ENCODE data around the gene TMEM151B. TPM values are rescaled to one million over a fixed set of nuclear protein-coding genes. Genes with fewer than 3 reads are reported as not detected.

Gene TMEM151B
- total and polyA plus RNA-seq, 9 donors: 0.09 to 0.48 (median 0.30) TPM

- Histone ChIP-seq H3K9me3 (replicated peaks; ENCODE audit: control insufficient read depth, low read depth, low read length) (no peaks in the 10 kb centered on the region), H3K27ac (ENCODE audit: low read length) (no peak overlapping the region), H3K27me3 (ENCODE audit: control insufficient read depth, insufficient read depth, low read length) (no peaks in the 10 kb centered on the region), H3K4me1 (ENCODE audit: control insufficient read depth, insufficient read depth, low read length) (peaks cover 35% of the 10 kb centered on the region), H3K36me3 (ENCODE audit: control insufficient read depth, insufficient read depth, low read length) (peaks cover 46% of the 10 kb centered on the region), H3K4me3 (ENCODE audit: low read length) (no peak overlapping the region)
- 81% methylated on average over 7 of the region's 9 CpGs for WGBS (ENCODE audit: insufficient coverage)
- no peak for DNase-seq
Measured at GRCh38 chr6:44258325-44258863, 11.9 kb upstream of the TMEM151B start.

DNA sequence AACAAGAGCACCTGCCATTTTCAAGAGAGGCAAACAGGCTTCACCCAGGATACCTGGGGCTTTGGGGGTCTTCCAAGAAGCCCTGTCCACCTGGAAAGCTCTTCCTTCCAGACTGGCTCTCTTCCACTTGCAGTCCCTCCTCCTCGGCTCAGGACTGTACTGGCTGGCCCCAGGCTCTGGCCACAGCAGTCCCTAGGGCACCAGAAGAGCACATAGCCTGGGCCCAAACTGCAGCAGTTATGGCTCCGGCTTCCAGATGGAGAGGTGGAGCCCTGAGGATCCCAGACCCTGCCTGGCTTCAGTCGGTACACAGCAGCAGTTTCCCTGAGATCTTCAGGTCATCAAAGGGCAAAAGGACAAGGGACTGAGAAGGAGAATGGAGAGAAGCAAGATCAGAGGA lies 11.3 kb upstream of the TMEM151B start:
- no peaks in the 10 kb centered on the region for H3K27me3 ChIP-seq (ENCODE audit: control insufficient read depth, insufficient read depth, low read length)
- WGBS (ENCODE audit: insufficient coverage): 75% methylated on average over 3 of the region's 3 CpGs
- H3K27ac ChIP-seq (ENCODE audit: low read length): no peak overlapping the region
- DNase-seq: no peak
- no peak overlapping the region for H3K4me3 ChIP-seq (ENCODE audit: low read length)
- no peaks in the 10 kb centered on the region for H3K9me3 ChIP-seq (replicated peaks; ENCODE audit: control insufficient read depth, low read depth, low read length)
- H3K36me3 ChIP-seq (ENCODE audit: control insufficient read depth, insufficient read depth, low read length): peaks cover 40% of the 10 kb centered on the region
- peaks cover 40% of the 10 kb centered on the region for H3K4me1 ChIP-seq (ENCODE audit: control insufficient read depth, insufficient read depth, low read length)

GRCh38 chr6:44260011-44260410 lies 10.2 kb upstream of the TMEM151B start:
- DNase-seq: no peak
- Histone ChIP-seq H3K9me3 (replicated peaks; ENCODE audit: control insufficient read depth, low read depth, low read length) (no peaks in the 10 kb centered on the region), H3K27ac (ENCODE audit: low read length) (no peak overlapping the region), H3K4me1 (ENCODE audit: control insufficient read depth, insufficient read depth, low read length) (peaks cover 49% of the 10 kb centered on the region), H3K4me3 (ENCODE audit: low read length) (no peak overlapping the region), H3K27me3 (ENCODE audit: control insufficient read depth, insufficient read depth, low read length) (no peaks in the 10 kb centered on the region), H3K36me3 (ENCODE audit: control insufficient read depth, insufficient read depth, low read length) (peaks cover 29% of the 10 kb centered on the region)
- 97% methylated on average over 7 of the region's 8 CpGs for WGBS (ENCODE audit: insufficient coverage)

DNA sequence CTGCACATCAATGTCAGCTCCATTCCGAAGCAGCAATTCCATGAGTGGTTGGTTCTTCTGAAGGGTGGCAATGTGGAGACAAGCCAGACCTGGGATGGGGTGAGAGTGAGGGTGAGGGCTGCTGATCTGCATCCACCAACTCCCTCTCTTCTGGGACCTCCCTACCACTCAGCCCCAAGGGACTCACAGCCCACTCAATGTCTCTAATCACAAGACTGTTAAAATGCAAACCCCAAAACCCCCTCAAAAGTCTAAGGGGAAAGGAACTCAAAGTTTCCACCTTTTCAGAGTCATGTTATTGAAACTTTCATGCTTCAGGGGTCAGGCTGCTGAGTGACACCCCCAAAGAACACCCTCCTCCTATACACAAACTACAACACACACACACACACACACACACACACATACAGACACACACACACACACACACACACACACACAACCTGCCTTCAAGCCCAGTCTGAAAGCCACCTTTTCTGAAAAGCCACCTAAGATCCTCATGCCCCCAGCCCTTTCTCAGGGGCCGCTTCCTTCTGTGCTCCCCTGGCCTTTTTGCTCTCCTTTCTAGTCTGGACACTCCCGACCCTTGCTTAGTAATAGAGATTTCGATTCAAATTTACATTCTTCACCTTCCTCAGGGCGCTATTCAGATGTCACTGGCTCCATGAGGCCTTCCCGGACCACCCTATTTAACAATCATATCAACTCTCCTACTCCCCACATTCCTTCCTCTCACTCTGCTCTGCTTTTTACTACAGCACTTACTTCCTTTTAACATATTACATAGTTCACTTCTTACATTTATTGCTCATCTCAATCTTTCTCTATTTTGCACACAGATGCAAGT lies 9.6 kb upstream of the TMEM151B start:
- H3K27me3 ChIP-seq (ENCODE audit: control insufficient read depth, insufficient read depth, low read length): no peaks in the 10 kb centered on the region
- no peak overlapping the region for H3K27ac ChIP-seq (ENCODE audit: low read length)
- 95% methylated on average over 6 of the region's 6 CpGs for WGBS (ENCODE audit: insufficient coverage)
- H3K4me1 ChIP-seq (ENCODE audit: control insufficient read depth, insufficient read depth, low read length): peaks cover 47% of the 10 kb centered on the region
- no peaks in the 10 kb centered on the region for H3K9me3 ChIP-seq (replicated peaks; ENCODE audit: control insufficient read depth, low read depth, low read length)
- peaks cover 25% of the 10 kb centered on the region for H3K36me3 ChIP-seq (ENCODE audit: control insufficient read depth, insufficient read depth, low read length)
- H3K4me3 ChIP-seq (ENCODE audit: low read length): no peak overlapping the region
- DNase-seq: no peak

GRCh38 chr6:44261581-44261980 lies 8.7 kb upstream of the TMEM151B start:
- WGBS (ENCODE audit: insufficient coverage): 93% methylated on average over 8 of the region's 8 CpGs
- Histone ChIP-seq H3K4me1 (ENCODE audit: control insufficient read depth, insufficient read depth, low read length) (peaks cover 40% of the 10 kb centered on the region), H3K4me3 (ENCODE audit: low read length) (no peak overlapping the region), H3K9me3 (replicated peaks; ENCODE audit: control insufficient read depth, low read depth, low read length) (no peaks in the 10 kb centered on the region), H3K36me3 (ENCODE audit: control insufficient read depth, insufficient read depth, low read length) (peaks cover 25% of the 10 kb centered on the region), H3K27me3 (ENCODE audit: control insufficient read depth, insufficient read depth, low read length) (peaks cover 2% of the 10 kb centered on the region), H3K27ac (ENCODE audit: low read length) (no peak overlapping the region)
- DNase-seq: no peak

GRCh38 chr6:44262467-44263353 lies 7.5 kb upstream of the TMEM151B start:
- no peak for DNase-seq
- 54% methylated on average over 5 of the region's 7 CpGs for WGBS (ENCODE audit: insufficient coverage)

GRCh38 chr6:44263354-44264100 lies 6.7 kb upstream of the TMEM151B start:
- 37% methylated on average over 4 of the region's 9 CpGs for WGBS (ENCODE audit: insufficient coverage)
- peaks cover 30% of the 10 kb centered on the region for H3K4me1 ChIP-seq (ENCODE audit: control insufficient read depth, insufficient read depth, low read length)
- peak overlapping the region; percentile 13 for H3K27ac ChIP-seq (ENCODE audit: low read length)
- DNase-seq: no peak
- H3K36me3 ChIP-seq (ENCODE audit: control insufficient read depth, insufficient read depth, low read length): peaks cover 25% of the 10 kb centered on the region
- peak overlapping the region; percentile 90 for H3K4me3 ChIP-seq (ENCODE audit: low read length)
- peaks cover 10% of the 10 kb centered on the region for H3K27me3 ChIP-seq (ENCODE audit: control insufficient read depth, insufficient read depth, low read length)
- H3K9me3 ChIP-seq (replicated peaks; ENCODE audit: control insufficient read depth, low read depth, low read length): no peaks in the 10 kb centered on the region

More at GRCh38 chr6:44262467-44263353, 7.5 kb upstream of the TMEM151B start:
- Histone ChIP-seq H3K9me3 (replicated peaks; ENCODE audit: control insufficient read depth, low read depth, low read length) (no peaks in the 10 kb centered on the region), H3K4me1 (ENCODE audit: control insufficient read depth, insufficient read depth, low read length) (peaks cover 35% of the 10 kb centered on the region), H3K36me3 (ENCODE audit: control insufficient read depth, insufficient read depth, low read length) (peaks cover 25% of the 10 kb centered on the region), H3K4me3 (ENCODE audit: low read length) (no peak overlapping the region), H3K27me3 (ENCODE audit: control insufficient read depth, insufficient read depth, low read length) (peaks cover 3% of the 10 kb centered on the region), H3K27ac (ENCODE audit: low read length) (peak overlapping the region; percentile 7)

DNA sequence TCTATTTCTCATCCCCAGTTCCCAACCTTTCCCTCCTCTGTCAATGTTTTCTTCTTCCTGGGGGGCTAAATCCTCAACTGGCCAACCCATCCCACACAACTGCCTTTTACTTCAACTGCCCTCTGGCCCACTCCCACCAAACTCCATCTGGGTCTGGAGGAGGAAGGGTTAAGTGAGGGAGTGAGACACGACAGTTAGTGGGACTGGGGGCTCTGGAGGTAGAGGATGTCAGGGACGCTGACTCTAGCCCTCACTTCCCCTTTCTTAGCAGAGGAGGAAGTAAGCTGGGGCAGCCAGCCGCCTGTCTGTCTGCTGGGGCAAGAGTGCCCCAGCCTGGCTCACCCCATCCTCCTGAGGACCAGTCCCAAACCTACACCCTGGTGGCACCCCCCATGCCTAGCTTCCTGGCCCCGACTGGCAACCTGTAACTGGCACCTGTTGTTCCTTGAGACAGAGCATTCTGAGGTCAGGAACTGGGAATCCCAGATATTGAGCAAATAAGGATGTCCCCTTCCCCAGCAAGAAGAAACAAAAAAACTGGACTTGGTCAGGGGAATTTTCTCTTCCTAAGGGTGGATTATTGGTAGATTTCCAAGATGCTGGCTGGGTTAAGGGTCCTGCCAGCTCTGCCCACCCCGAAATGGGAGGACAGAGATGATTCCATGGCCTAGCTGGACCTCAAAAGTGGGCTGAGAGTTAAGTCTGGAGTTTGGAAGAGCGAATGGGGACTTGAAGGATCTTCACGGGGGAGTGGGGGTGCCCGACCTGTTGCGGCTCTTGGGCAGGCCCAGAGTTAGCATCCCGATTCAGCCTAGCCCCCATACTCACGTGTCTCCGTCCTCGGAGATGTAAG lies 5.9 kb upstream of the TMEM151B start:
- H3K4me3 ChIP-seq (ENCODE audit: low read length): peak overlapping the region; percentile 90
- 9% methylated on average over 5 of the region's 13 CpGs for WGBS (ENCODE audit: insufficient coverage)
- DNase-seq: peak; percentile 59
- peaks cover 30% of the 10 kb centered on the region for H3K4me1 ChIP-seq (ENCODE audit: control insufficient read depth, insufficient read depth, low read length)
- peak overlapping the region; percentile 90 for H3K27ac ChIP-seq (ENCODE audit: low read length)
- peaks cover 17% of the 10 kb centered on the region for H3K27me3 ChIP-seq (ENCODE audit: control insufficient read depth, insufficient read depth, low read length)
- H3K36me3 ChIP-seq (ENCODE audit: control insufficient read depth, insufficient read depth, low read length): peaks cover 17% of the 10 kb centered on the region
- no peaks in the 10 kb centered on the region for H3K9me3 ChIP-seq (replicated peaks; ENCODE audit: control insufficient read depth, low read depth, low read length)

Data from muscle of leg (tissue), 11 donors.